Thyroid gland (tissue), 4 donors: ENCODE data around the gene SMAP2. TPM values are rescaled to one million over a fixed set of nuclear protein-coding genes. Genes with fewer than 3 reads are reported as not detected.
A peak's percentile ranks its signal among the peaks of the same experiment; 100 is the strongest.

Source experiments
- DNase-seq, 2 donors: peaks; one replicate each; pipeline ENCODE4 v3.0.0-alpha.2; 2019
- H3K27ac ChIP-seq, 3 donors: fragments of 200-600 bp; sonication (generic); 1 replicate in 2 of 3; 2 replicates in 1 of 3; pipeline ENCODE4 v1.5.1; 2016 to 2019; ENCODE audit warnings: mild to moderate bottlenecking in 1 of 3, moderate library complexity in 1 of 3
- H3K27me3 ChIP-seq: fragments of 200-600 bp; sonication (generic); one replicate; pipeline ENCODE4 v1.5.1; 2019
- H3K36me3 ChIP-seq, 2 donors: fragments of 200-600 bp; sonication (generic); one replicate each; pipeline ENCODE4 v1.5.1; 2016 to 2019
- H3K4me1 ChIP-seq, 2 donors: fragments of 200-600 bp; sonication (generic); one replicate each; pipeline ENCODE4 v1.5.1; 2017 to 2019
- H3K4me3 ChIP-seq, 3 donors: fragments of 200-600 bp; sonication (generic); replicated peaks in 1 of 3; 1 replicate in 2 of 3; 2 replicates in 1 of 3; pipeline ENCODE4 v1.5.1; 2016; ENCODE audit warnings: mild to moderate bottlenecking in 1 of 3
- H3K9me3 ChIP-seq: fragments of 200-600 bp; sonication (generic); one replicate; pipeline ENCODE4 v1.5.1; 2017
- POLR2A ChIP-seq, 2 donors: fragments of 450-650 bp; IDR thresholded peaks; one replicate each; pipeline ENCODE4 v1.6.1; 2017; ENCODE audit warnings: antibody characterized with exemption in 2 of 2, mild to moderate bottlenecking in 2 of 2, moderate library complexity in 1 of 2
- WGBS, 2 donors: methylation state at CpG; one replicate each; pipeline ENCODE4 v1.1.5; 2017; 5-methylcytosine and 5-hydroxymethylcytosine counted together
- intact Hi-C: fragments of 100-400 bp; cut with DNase I; formaldehyde crosslinking; loops from one replicate; pipeline ENCODE4 v1.15.1; 2023
- total RNA-seq, 4 donors: library from RNA; depleted of rRNA; stranded (reverse); fragments of >200 nt; gene quantifications; one replicate each; pipeline ENCODE4 v1.2.3, GENCODE V29; 2016
- TF ChIP-seq, protein P1 (sequence below), 6 experiments: fragments of 200-600 bp in 3 of 6; fragments of 450-650 bp in 3 of 6; sonication (generic) in 3 of 6; IDR thresholded peaks; one replicate each; pipeline ENCODE4 v1.5.1; 2016 to 2019; ENCODE audit warnings: antibody characterized with exemption in 6 of 6, mild to moderate bottlenecking in 2 of 6, inconsistent platforms in 1 of 6, moderate library complexity in 1 of 6

Gene SMAP2
- total RNA-seq, 4 donors from 2014 or later: 21.9 to 29.3 (median 26.8) TPM

DNA sequence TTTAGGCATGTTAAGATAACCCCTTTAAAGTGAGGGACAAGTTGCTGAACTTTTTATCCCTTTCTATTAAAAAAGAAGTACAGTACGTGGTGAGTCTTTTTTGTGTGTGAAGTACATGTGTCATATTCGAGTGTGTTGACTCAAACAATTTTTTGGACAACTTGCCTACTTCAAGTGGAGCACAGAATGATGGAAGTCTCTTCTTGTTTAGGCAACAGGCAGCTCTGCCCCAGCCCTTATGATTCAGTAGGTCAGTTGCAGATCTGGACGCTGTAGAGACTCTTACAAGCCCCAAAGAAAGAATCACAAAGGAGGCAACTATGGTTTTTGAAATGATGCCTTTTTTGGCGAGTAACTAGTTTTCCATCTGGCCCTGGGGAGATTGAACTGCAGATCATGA, 62.3 kb downstream of the SMAP2 start:
- WGBS, 2 donors: 82 to 91% methylated on average over 4 of the region's 4 CpGs

DNA sequence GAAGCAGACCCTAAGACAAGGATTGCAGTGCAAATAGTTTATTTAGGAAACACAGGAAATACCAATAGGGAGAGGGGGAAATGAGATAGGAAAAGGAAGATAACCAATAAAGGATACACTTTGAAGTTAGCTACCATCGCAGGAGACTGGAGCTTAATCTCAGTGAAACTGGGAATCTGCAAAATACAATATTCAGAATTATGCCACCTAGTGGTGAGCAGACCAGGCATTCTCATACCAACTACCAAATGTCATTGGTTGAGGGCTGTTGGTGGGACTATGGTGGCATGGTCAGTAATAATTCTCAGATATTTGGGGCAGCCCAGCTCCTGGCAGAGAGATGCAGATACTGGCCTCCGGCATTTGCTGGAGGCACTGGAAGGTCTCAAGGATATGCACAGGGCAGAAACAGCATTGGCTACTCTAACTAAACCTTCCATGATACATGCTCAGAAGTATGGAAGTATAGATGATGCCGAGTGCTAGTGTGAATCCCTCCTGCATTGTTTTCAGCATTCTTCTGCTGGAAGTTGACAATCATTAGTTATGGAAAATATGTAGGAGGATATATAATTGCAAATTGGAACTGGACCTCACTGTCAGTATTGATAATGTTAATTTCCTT, 65.0 kb downstream of the SMAP2 start:
- Histone ChIP-seq H3K36me3 (no peaks in the 10 kb centered on the region), H3K4me3 (no peak overlapping the region), H3K4me1 (peaks cover 0 to 4% of the 10 kb centered on the region in 2 donors), H3K27me3 (no peaks in the 10 kb centered on the region), H3K27ac (no peak overlapping the region), H3K9me3 (no peaks in the 10 kb centered on the region)
- no peak for DNase-seq
- WGBS, 2 donors: 76 to 78% methylated on average over 3 of the region's 3 CpGs
- no peak for TF ChIP-seq POLR2A (IDR thresholded peaks at IDR 0.05)
- TF ChIP-seq, protein P1, sequence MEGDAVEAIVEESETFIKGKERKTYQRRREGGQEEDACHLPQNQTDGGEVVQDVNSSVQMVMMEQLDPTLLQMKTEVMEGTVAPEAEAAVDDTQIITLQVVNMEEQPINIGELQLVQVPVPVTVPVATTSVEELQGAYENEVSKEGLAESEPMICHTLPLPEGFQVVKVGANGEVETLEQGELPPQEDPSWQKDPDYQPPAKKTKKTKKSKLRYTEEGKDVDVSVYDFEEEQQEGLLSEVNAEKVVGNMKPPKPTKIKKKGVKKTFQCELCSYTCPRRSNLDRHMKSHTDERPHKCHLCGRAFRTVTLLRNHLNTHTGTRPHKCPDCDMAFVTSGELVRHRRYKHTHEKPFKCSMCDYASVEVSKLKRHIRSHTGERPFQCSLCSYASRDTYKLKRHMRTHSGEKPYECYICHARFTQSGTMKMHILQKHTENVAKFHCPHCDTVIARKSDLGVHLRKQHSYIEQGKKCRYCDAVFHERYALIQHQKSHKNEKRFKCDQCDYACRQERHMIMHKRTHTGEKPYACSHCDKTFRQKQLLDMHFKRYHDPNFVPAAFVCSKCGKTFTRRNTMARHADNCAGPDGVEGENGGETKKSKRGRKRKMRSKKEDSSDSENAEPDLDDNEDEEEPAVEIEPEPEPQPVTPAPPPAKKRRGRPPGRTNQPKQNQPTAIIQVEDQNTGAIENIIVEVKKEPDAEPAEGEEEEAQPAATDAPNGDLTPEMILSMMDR (IDR thresholded peaks at IDR 0.05): peak in 5 of 6 experiments; percentile 5 to 48 (median 24)
- intact Hi-C loops: no loop called here

More for the DNA sequence above, 62.3 kb downstream of the SMAP2 start:
- Histone ChIP-seq H3K4me3 (no peak overlapping the region), H3K4me1 (peaks cover 0 to 4% of the 10 kb centered on the region in 2 donors), H3K27me3 (no peaks in the 10 kb centered on the region), H3K36me3 (no peaks in the 10 kb centered on the region), H3K27ac (no peak overlapping the region), H3K9me3 (no peaks in the 10 kb centered on the region)
- TF ChIP-seq POLR2A (IDR thresholded peaks at IDR 0.05): no peak
- TF ChIP-seq, protein P1 (IDR thresholded peaks at IDR 0.05): no peak
- intact Hi-C loops: no loop called here
- no peak for DNase-seq

DNA sequence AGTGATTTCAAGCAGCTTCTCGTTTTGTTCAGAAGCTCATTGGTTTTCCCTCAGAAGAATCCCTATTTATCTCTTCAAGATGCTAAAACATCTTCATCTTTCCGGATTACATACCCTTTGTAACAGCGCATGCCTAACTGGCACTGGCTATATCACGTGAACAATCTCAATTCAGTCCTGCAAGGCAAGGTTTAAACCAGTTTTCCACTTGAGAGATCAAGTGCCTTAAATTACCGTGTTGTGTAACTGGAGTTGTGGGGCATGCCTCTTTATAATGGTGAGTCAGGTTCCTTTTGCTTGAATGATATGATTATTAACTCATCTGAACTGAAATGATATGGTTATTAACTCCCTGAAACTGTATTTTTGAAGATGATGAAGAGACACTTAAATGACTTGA, 65.7 kb downstream of the SMAP2 start:
- no peak for TF ChIP-seq POLR2A (IDR thresholded peaks at IDR 0.05)

DNA sequence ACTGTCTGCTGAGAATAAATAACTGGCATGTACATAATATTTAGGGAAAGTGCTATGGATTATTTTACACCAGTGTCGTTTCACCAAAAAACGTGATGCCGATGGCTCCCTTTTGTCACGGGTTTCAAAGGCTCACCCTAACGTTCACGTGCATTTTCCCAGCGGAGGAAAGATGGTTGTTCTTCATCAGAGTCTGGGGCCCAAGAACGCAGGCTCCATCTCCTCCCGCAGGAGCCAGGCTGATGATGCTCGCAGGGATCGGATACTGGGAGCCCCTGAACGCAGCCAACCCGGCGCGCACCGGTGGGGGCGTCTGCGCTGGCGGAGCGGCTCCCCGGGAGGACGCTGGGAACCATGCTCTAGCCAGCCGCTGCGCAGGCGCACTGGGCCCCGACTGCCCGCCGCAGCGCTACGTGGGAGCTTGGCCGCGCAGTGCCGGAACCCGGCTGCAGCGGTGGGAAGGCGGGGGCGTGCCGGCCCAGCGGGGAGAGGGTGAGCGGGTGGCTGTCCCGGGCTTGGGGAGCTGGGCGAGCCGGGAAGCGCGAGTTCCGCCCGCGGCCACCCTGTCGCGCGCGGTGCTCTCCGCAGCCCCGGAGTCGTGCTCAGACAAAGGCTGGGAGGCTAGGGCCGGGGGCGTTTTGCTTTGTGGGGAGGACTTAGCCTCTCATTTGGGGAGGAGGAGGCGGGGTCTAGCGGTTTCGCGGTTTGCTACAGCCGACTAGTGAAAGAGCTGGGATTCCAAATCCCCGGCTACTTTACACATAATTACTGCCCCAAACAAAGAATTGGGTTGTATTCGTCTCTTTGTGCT, 76.4 kb downstream of the SMAP2 start, which contains the start of gene ZFP69B:
ZFP69B (plus strand) TSS at position 793 of the 811 bp plus-strand sequence. CDS start 486 bp downstream, outside the sequence.
- Histone ChIP-seq H3K4me3 (peak within 1 kb of the TSS; percentile 29 to 61 (median 35)), H3K27me3 (no peaks in the 10 kb centered on the region), H3K27ac (peak within 1 kb of the TSS; percentile 16 to 54 (median 16)), H3K9me3 (no peaks in the 10 kb centered on the region), H3K36me3 (no peaks in the 10 kb centered on the region), H3K4me1 (peaks cover 0 to 6% of the 10 kb centered on the region in 2 donors)
- TF ChIP-seq, protein P1 (IDR thresholded peaks at IDR 0.05): no peak
- TF ChIP-seq POLR2A (IDR thresholded peaks at IDR 0.05): peak in 1 of 2 donors; percentile 71
- intact Hi-C loops: no loop called here
- peak; percentile 90 to 92 for DNase-seq
- 1% methylated on average over 27 to 31 of the region's 64 CpGs for WGBS, 2 donors

More for the DNA sequence above, 65.7 kb downstream of the SMAP2 start:
- 36 to 53% methylated on average over 5 of the region's 5 CpGs for WGBS, 2 donors
- no peak overlapping the region for H3K4me3 ChIP-seq
- intact Hi-C loops: no loop called here
- peaks cover 0 to 4% of the 10 kb centered on the region in 2 donors for H3K4me1 ChIP-seq
- no peaks in the 10 kb centered on the region for H3K9me3 ChIP-seq
- H3K27me3 ChIP-seq: no peaks in the 10 kb centered on the region
- H3K36me3 ChIP-seq: no peaks in the 10 kb centered on the region
- DNase-seq: peak; percentile 37 to 42
- H3K27ac ChIP-seq: no peak overlapping the region

DNA sequence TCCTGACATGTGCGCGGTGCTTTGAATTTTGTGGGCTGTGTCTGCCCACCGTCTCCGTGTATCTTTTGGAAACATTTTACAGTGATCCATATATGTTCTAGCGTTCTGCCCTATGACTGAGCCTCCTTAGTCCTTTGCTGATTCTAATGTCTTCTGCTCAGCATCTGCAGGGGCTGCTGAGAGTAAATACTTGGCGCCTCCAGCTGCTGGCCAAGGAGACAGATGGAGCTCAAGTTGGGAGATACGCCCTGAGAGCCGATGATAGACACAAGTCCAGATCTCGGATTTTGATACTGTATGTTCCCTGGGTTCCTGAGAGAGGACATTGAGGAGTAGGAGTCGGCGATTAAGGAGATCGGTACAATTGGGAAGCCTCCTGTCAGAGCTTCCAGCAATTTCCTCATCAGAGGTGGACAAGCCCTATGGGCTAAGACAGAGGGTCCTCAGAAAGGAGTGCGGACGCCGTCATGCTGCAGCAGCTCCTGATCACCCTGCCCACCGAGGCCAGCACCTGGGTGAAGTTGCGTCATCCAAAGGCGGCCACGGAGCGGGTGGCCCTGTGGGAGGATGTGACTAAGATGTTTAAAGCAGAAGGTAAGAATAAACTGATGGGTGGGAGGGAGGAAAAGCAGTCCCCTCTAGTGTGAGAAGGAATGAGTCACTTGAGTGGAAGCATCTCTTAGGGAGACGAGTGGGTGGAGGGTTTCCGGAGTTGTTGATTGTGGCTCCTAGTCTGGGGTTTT, 77.1 kb downstream of the SMAP2 start:
- Histone ChIP-seq H3K27me3 (no peaks in the 10 kb centered on the region), H3K36me3 (no peaks in the 10 kb centered on the region), H3K9me3 (no peaks in the 10 kb centered on the region), H3K4me1 (peaks cover 0 to 6% of the 10 kb centered on the region in 2 donors), H3K4me3 (peak overlapping the region; percentile 29 to 61 (median 35)), H3K27ac (peak overlapping the region in 2 of 3 donors; percentile 16 to 54)
- DNase-seq: peak; percentile 11 to 12
- intact Hi-C loops: no loop called here
- 19 to 22% methylated on average over 22 of the region's 22 CpGs for WGBS, 2 donors
- no peak for TF ChIP-seq POLR2A (IDR thresholded peaks at IDR 0.05)
- TF ChIP-seq, protein P1 (IDR thresholded peaks at IDR 0.05): no peak
